Measurements from ENCODE around the gene SIPA1L2.

GRCh38 chr1:232676307-232676706 is 46.4 kb upstream of the SIPA1L2 start:
- TF ChIP-seq CTCF (IDR thresholded peaks at IDR 0.05): no peak
- TF ChIP-seq EP300 (IDR thresholded peaks at IDR 0.05): no peak
- TF ChIP-seq POLR2AphosphoS5 (IDR thresholded peaks at IDR 0.05): no peak

All from suprapubic skin (tissue), 4 donors.